IPS-NIHi7 (cell line): ENCODE results near the gene SMPDL3B.

Source experiments
- DNase-seq: peaks from one replicate; pipeline ENCODE4 v3.0.0; 2012; ENCODE audit warnings: mixed read lengths; ENCODE audit errors: extremely low spot score

SMPDL3B gene, protein sequence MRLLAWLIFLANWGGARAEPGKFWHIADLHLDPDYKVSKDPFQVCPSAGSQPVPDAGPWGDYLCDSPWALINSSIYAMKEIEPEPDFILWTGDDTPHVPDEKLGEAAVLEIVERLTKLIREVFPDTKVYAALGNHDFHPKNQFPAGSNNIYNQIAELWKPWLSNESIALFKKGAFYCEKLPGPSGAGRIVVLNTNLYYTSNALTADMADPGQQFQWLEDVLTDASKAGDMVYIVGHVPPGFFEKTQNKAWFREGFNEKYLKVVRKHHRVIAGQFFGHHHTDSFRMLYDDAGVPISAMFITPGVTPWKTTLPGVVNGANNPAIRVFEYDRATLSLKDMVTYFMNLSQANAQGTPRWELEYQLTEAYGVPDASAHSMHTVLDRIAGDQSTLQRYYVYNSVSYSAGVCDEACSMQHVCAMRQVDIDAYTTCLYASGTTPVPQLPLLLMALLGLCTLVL

GRCh38 chr1:27934818-27935549, at the start of gene SMPDL3B:
TSS of gene SMPDL3B (plus strand) at chr1:27935000. CDS start at chr1:27935184, 184 bp downstream.
- peak; percentile 93 for DNase-seq

DNA sequence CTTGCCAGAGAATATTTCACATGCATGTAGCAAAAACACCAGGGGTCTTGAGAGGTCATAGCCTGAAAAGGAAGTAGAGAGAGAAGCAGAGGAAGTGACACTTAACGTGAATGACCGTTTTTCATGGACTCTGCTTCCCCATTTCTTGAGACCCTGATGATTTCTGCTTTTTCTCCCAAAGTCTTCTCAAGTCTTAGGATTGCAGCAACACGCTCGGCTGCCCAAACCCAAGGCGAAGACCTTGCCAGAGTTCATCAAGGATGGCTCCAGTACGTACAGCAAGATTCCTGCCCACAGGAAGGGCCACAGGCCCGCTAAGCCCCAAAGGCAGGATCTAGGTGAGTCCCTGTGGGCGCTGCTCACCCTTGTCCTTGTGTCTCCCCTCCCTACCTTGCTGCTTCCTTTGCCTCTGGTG, 49.7 kb upstream of the SMPDL3B start:
- DNase-seq = no peak

DNA sequence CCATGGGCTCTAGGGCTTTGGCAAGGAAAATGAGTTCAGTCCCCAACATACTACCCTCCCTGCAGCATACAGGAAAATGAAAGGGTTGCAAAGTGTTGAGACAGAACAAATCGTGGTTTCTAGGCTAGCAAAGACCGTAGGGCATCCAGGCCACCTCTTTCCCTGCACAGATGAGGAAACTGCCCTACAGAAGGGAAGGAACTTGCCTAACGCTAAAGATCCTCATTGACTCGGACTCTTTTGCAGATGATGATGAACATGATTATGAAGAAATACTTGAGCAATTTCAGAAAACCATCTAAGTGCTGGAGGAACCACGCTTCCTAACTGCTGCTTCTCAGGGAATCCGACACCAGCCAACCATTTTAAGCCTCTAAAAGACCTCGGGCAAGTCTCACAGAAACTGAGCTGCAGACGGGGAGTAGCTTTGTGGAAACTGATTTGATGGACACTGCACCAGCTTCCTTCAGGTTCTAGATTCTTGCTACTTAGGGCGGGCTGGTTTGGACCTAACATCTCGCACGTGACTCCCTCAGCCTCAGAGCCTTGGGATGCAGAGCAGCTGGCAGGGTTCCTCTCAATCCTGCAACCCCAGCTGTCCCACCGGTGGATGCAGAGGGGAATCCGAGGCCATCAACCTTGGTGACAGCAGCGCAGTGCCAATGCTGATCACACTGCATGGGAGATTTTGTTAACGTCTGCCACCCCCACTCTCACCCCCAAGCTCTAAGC, 49.0 kb upstream of the SMPDL3B start:
- no peak for DNase-seq

DNA sequence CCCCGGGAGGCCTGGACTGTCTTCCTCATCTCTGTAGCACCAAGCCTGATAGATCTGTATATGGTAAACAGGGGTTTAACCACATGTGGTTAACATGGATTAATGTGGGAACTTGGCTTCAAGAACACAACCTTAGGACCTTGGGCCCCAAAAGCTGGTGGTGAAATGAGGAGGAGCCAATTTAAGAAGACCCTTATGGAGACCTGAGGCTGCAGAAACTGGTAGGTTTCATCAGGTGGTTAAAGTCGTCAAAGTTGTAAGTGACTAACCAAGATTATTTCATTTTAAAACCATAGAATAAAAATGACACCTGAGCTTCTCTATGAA, 48.5 kb upstream of the SMPDL3B start:
- no peak for DNase-seq

GRCh38 chr1:27886744-27887143, 48.1 kb upstream of the SMPDL3B start:
- DNase-seq = no peak

DNA sequence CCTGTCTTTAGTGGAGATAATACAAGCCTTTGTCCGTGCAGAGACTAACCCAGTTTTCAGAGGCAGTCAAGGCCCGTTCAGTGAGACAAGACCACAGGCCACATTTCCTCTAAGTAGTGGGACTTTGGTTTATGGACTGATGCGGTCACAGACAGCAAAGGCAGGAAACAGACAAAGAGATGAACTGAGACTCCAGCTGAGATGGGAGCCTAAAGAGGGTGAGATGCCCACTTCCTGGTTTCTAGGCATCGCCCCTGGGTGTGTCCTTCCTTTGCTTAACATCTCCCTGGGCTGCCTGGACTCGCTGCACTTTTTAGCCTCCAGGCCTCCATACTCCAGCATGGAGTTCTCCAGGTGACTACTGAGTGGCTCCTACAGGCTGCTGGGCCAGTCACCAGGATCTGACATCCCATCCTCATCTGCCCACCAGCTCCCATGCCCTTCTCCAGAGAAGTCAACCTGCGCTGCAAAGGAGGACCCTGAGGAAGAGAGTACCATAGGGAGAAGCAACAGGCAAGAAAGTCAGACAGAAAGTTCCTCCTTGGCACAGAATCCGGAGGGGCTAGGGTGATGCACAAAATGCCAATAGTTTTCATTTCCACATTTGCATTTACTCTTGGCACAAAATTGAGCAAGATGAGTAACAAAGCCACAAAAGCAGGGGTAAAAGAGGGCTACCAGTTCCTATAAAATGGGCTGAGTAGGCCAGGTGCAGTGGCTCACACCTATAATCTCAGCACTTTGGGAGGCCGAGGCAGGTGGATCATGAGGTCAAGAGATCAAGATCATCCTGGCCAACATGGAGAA, 47.4 kb upstream of the SMPDL3B start:
- DNase-seq = no peak

GRCh38 chr1:27889506-27889905, 45.3 kb upstream of the SMPDL3B start:
- DNase-seq = no peak

- DNase-seq = no peak
Measured at GRCh38 chr1:27891196-27891889, 43.5 kb upstream of the SMPDL3B start.

DNA sequence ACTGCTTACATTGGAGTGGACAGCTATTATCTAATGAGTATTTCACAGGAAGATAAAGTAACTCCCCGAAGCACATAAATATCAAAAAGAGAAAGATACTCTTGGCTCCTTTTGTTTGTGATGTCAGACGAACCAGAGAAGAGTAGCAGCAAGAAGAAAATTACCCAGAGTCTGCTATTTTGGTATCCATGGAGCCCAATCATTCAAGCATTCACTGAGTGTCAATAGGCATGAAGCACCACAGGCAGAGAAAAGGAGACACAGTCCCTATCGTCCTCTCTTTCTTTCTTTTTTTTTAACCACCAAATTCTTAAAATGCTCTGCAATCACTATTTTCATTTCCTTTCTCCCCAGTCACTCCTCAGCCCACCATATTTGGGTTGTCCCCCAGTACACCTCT, 40.3 kb upstream of the SMPDL3B start:
- DNase-seq = no peak

DNA sequence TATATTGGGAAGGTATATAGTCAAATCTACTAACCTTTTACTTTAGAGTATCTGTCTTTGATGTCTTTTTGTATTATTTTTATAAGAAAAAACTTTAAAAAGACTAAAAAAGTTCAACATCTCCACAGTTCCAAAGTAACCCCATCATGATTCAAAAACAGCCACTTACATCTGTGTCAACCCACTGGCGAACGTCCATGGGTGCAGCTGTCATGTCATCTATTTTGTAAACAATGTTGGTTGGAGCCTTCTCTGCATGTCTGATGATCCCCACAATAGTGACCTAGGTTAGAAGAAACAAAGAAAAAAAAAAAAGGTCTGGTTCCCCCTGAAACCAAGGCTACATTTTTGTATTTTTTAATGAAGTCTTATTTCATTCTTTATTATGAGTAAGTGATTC, 28.0 kb upstream of the SMPDL3B start:
- DNase-seq = no peak

DNA sequence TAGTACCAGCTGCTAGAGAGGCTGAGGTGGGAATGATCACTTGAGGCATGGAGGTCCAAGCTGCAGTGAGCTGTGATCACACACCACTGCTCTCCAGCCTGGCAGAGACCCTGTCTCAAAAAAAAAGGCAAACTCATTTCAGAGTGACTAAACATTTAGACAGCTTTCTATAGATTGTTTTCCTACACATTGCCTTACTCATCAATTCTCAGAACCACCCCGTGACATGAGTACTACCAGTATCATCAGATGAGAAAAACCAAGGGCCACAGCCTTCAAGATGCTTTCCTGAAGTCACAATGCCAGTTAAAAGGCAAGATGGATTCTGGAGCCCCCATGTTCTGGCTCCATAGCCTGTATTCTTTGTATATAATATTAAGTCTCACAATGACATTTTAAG, 22.4 kb upstream of the SMPDL3B start:
- no peak for DNase-seq

- DNase-seq = no peak
Measured at GRCh38 chr1:27915082-27915575, 19.7 kb upstream of the SMPDL3B start.

DNA sequence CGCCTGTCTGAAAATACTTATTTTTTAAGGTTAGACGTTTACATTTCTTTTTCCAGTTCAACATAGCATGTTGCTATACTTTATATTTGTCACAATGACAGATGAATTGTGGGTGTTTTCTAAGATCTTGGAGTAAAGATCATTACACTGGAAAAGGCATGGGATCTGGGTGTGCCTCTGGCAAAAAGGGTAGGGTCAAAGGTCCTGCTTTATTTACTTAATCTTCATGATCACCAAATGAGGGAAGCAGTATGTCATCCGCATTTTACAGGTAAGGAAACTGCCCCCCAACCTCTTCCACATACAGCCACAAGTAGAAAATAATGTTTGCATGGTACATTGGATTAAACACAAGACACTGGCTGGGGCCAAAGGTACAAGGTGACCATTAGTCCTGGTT, 12.5 kb upstream of the SMPDL3B start:
- DNase-seq = no peak

GRCh38 chr1:27928216-27928954, 6.4 kb upstream of the SMPDL3B start:
- peak; percentile 40 for DNase-seq

GRCh38 chr1:27931184-27931583, 3.6 kb upstream of the SMPDL3B start:
- no peak for DNase-seq

- DNase-seq = no peak
Measured at GRCh38 chr1:27931759-27932158, 3.0 kb upstream of the SMPDL3B start.

DNA sequence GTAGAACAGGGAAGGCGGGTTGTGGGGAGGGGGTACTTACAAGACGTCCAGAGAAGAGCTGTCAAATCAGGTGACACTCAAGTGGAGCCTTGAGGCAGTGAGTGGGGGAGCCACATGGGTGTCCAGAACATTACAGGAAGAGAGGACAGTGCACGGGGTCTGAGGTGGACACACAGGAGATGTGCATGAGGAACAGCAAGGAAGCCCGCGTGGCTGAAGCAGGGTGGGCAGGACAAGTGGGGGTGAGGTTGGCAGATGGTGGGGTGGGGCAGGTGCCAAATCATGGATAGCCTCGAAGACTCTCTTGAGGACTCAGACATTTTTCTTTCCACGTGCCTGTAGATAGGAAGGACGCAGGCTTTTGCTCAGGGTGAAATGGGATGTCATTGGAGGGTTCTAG, 921 bp downstream of the SMPDL3B start:
- DNase-seq = no peak

DNA sequence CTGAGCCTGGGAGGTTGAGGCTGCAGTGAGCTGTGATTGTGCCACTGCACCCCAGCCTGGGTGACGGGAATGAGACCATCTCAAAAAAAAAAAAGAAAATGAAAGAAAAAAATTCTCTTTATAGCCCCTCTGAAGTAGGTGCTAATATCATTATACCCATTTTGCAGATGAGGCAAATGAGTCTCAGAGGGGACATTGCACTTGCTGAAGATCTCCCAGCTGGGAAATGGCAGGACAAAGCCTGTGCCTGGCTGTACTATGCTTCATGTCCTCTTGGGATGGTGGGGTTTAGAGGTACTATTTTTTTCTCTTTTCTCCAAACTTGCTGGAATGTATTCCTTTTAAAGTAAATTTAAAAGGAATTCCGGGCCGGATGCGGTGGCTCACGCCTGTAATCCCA, 1.6 kb downstream of the SMPDL3B start:
- no peak for DNase-seq

- DNase-seq = no peak
Measured at GRCh38 chr1:27937524-27937836, 2.7 kb downstream of the SMPDL3B start.

DNA sequence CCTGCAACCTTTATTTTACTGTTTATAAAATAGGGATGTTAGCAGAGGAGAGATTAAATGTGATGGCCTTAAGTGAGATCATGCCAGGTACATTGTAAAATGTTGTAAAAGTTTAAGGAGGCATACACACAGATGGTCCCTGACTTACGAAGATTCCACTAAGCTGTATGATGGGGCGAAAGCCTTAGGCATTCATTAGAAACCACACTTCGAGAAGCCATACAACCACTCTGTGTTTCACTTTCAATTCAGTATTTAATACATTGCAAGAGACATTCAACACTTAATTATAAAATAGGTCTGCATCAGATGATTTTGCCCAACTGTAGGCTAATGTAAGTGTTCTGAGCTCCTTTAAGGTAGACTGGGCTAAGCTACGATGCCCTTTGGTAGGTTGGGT, 3.7 kb downstream of the SMPDL3B start:
- DNase-seq = no peak
